Prostate gland (tissue), 2 donors: ENCODE measurements around the gene HDAC4.

Source experiments
- POLR2AphosphoS5 ChIP-seq: sonication (generic); formaldehyde crosslinking; IDR thresholded peaks from one replicate; pipeline ENCODE4 v1.6.1; 2017; ENCODE audit warnings: antibody characterized with exemption
- TF ChIP-seq, protein P1 (sequence below), 4 experiments: fragments of 200-600 bp in 2 of 4; fragments of 450-650 bp in 2 of 4; sonication (generic) in 2 of 4; IDR thresholded peaks; 1 replicate in 3 of 4; 2 replicates in 1 of 4; pipeline ENCODE4 v1.5.1; 2016 to 2019; ENCODE audit warnings: antibody characterized with exemption in 4 of 4, mild to moderate bottlenecking in 2 of 4, moderate library complexity in 2 of 4

DNA sequence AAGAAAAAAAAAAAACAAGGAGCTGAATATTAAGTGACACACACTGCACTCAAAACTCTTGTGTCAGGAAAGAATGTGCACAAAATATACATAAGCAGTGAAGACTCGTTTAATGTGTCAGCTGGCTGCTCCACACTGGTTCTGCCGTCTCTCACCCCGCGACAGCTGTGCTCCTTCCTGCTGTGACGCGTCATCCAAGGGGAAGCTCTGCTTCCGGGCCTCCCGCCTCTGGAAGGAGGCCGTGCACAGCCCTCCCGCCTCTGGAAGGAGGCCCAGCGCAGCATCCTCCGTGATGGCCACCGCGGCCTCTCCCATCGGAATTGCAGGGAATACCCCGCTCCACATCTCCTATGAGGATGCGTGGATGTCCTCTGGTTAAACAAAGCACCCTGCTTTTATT, 151.0 kb downstream of the HDAC4 start:
- TF ChIP-seq, protein P1, sequence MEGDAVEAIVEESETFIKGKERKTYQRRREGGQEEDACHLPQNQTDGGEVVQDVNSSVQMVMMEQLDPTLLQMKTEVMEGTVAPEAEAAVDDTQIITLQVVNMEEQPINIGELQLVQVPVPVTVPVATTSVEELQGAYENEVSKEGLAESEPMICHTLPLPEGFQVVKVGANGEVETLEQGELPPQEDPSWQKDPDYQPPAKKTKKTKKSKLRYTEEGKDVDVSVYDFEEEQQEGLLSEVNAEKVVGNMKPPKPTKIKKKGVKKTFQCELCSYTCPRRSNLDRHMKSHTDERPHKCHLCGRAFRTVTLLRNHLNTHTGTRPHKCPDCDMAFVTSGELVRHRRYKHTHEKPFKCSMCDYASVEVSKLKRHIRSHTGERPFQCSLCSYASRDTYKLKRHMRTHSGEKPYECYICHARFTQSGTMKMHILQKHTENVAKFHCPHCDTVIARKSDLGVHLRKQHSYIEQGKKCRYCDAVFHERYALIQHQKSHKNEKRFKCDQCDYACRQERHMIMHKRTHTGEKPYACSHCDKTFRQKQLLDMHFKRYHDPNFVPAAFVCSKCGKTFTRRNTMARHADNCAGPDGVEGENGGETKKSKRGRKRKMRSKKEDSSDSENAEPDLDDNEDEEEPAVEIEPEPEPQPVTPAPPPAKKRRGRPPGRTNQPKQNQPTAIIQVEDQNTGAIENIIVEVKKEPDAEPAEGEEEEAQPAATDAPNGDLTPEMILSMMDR (IDR thresholded peaks at IDR 0.05), result no peak
- TF ChIP-seq POLR2AphosphoS5, result peak; percentile 10
